ENCODE results near the gene PPP4R4. TPM values are rescaled to one million over a fixed set of nuclear protein-coding genes. Genes with fewer than 3 reads are reported as not detected.

Gene PPP4R4
- total and polyA plus RNA-seq, 2 donors from 2014 or later, result 0.47 TPM; not detected in 1

DNA sequence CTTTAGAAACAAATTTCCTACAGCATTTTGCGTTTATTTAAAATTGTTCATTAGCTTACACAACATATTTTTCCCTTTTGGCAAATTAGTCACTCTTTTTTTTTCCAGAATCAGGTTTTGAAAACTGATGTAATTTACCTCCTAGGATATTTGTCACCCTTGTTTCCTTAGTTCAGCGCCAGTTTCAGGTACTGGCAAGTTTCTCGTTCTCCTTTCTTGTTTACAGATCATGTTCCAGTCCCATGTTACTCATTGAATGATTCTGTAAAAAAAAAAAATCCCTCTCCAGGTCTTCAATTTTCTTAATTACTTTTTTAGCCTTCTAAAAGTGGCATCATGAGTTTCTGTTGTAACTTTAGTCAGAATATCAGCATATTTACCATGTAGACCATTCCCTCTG is 2.7 kb downstream of the PPP4R4 start:
- H3K4me3 ChIP-seq (ENCODE audit: low read length in 3 of 3), result no peak overlapping the region
- no peak for FAIRE-seq
- no peak overlapping the region for H3K9ac ChIP-seq (ENCODE audit: low read length in 3 of 3)
- DNase-seq, result no peak
- no peak overlapping the region for H3K27ac ChIP-seq (ENCODE audit: low read depth in 2 of 2, low read length in 2 of 2)
- no peak for TF ChIP-seq CTCF (IDR thresholded peaks at IDR 0.05; ENCODE audit: borderline replicate concordance, extremely low read depth, insufficient read depth)
- H3K9me3 ChIP-seq (ENCODE audit: control insufficient read depth in 2 of 3, insufficient read depth in 1 of 3, low read length in 3 of 3), result no peaks in the 10 kb centered on the region
- no peaks in the 10 kb centered on the region for H3K4me1 ChIP-seq (ENCODE audit: control insufficient read depth in 2 of 3, insufficient read depth in 2 of 3, low read depth in 1 of 3, low read length in 3 of 3)
- intact Hi-C loops (cut with DNase I), result no loop called here
- H3K27me3 ChIP-seq (ENCODE audit: control insufficient read depth, insufficient read depth, low read length), result peaks cover 42% of the 10 kb centered on the region
- H3K36me3 ChIP-seq (ENCODE audit: control insufficient read depth in 2 of 3, insufficient read depth in 3 of 3, low read length in 3 of 3), result no peaks in the 10 kb centered on the region

DNA sequence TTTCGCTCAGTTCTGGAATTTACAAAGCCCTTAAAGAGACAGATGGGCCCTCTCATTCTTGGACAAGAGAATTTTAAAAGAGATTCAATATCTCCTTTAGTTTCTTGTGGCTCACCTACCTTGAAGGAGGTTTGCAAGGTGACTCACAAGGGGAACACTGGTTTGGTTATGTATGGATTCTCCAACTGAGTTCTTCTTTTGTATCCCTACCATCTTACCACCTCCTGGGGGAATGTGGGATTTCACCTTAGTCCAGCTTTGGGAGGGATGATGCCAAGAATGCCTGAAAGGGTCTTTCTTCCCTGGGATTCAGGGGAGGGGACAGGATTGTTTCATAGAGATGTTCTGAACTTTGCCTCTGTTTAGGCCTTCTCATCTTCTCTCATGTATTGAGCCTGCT is 3.7 kb downstream of the PPP4R4 start:
- peaks cover 36% of the 10 kb centered on the region for H3K27me3 ChIP-seq (ENCODE audit: control insufficient read depth, insufficient read depth, low read length)
- no peak overlapping the region for H3K9ac ChIP-seq (ENCODE audit: low read length in 3 of 3)
- intact Hi-C loops (cut with DNase I), result no loop called here
- no peak for FAIRE-seq
- no peak for DNase-seq
- no peak overlapping the region for H3K27ac ChIP-seq (ENCODE audit: low read depth in 2 of 2, low read length in 2 of 2)
- no peaks in the 10 kb centered on the region for H3K36me3 ChIP-seq (ENCODE audit: control insufficient read depth in 2 of 3, insufficient read depth in 3 of 3, low read length in 3 of 3)
- no peak for TF ChIP-seq CTCF (IDR thresholded peaks at IDR 0.05; ENCODE audit: borderline replicate concordance, extremely low read depth, insufficient read depth)
- no peaks in the 10 kb centered on the region for H3K4me1 ChIP-seq (ENCODE audit: control insufficient read depth in 2 of 3, insufficient read depth in 2 of 3, low read depth in 1 of 3, low read length in 3 of 3)
- H3K4me3 ChIP-seq (ENCODE audit: low read length in 3 of 3), result no peak overlapping the region
- no peaks in the 10 kb centered on the region for H3K9me3 ChIP-seq (ENCODE audit: control insufficient read depth in 2 of 3, insufficient read depth in 1 of 3, low read length in 3 of 3)

- peaks cover 33% of the 10 kb centered on the region for H3K27me3 ChIP-seq (ENCODE audit: control insufficient read depth, insufficient read depth, low read length)
- no peak for FAIRE-seq
- no peaks in the 10 kb centered on the region for H3K4me1 ChIP-seq (ENCODE audit: control insufficient read depth in 2 of 3, insufficient read depth in 2 of 3, low read depth in 1 of 3, low read length in 3 of 3)
Observed at GRCh38 chr14:94179244-94179643, 5.1 kb downstream of the PPP4R4 start.

More at GRCh38 chr14:94179244-94179643, 5.1 kb downstream of the PPP4R4 start:
- TF ChIP-seq CTCF (IDR thresholded peaks at IDR 0.05; ENCODE audit: borderline replicate concordance, extremely low read depth, insufficient read depth), result no peak
- no peaks in the 10 kb centered on the region for H3K36me3 ChIP-seq (ENCODE audit: control insufficient read depth in 2 of 3, insufficient read depth in 3 of 3, low read length in 3 of 3)
- DNase-seq, result no peak
- H3K27ac ChIP-seq (ENCODE audit: low read depth in 2 of 2, low read length in 2 of 2), result no peak overlapping the region
- H3K4me3 ChIP-seq (ENCODE audit: low read length in 3 of 3), result no peak overlapping the region
- intact Hi-C loops (cut with DNase I), result no loop called here
- no peak overlapping the region for H3K9ac ChIP-seq (ENCODE audit: low read length in 3 of 3)
- H3K9me3 ChIP-seq (ENCODE audit: control insufficient read depth in 2 of 3, insufficient read depth in 1 of 3, low read length in 3 of 3), result no peaks in the 10 kb centered on the region
